Liver (tissue), 9 donors: ENCODE data around the gene TP63. TPM values are rescaled to one million over a fixed set of nuclear protein-coding genes. Genes with fewer than 3 reads are reported as not detected.

Source experiments
- DNase-seq: peaks from one replicate; pipeline ENCODE4 v3.0.0-alpha.2; 2017; ENCODE audit warnings: low spot score
- H3K27ac ChIP-seq, 2 donors: one replicate each; pipeline ENCODE4 v1.7.0; 2013; ENCODE audit warnings: inconsistent platforms in 2 of 2, low read length in 2 of 2, control low read depth in 1 of 2, low read depth in 1 of 2, mild to moderate bottlenecking in 1 of 2
- H3K27me3 ChIP-seq, 4 donors: one replicate each; pipeline versions ENCODE4 v1.6.1 to v1.7.0; 2013; ENCODE audit warnings: low read length in 3 of 4, inconsistent platforms in 1 of 4, mild to moderate bottlenecking in 1 of 4, moderate library complexity in 1 of 4; ENCODE audit not compliant: control insufficient read depth in 4 of 4, insufficient read depth in 4 of 4
- H3K36me3 ChIP-seq, 4 donors: one replicate each; pipeline versions ENCODE4 v1.6.1 to v1.7.0; 2013; ENCODE audit warnings: low read length in 3 of 4, mild to moderate bottlenecking in 3 of 4, low read depth in 1 of 4, moderate library complexity in 1 of 4; ENCODE audit not compliant: control insufficient read depth in 4 of 4, insufficient read depth in 3 of 4
- H3K4me1 ChIP-seq, 4 donors: one replicate each; pipeline versions ENCODE4 v1.6.1 to v1.7.0; 2013; ENCODE audit warnings: low read length in 3 of 4, mild to moderate bottlenecking in 3 of 4, moderate library complexity in 1 of 4; ENCODE audit not compliant: control insufficient read depth in 4 of 4, insufficient read depth in 4 of 4
- H3K4me3 ChIP-seq, 3 donors: one replicate each; pipeline versions ENCODE4 v1.6.1 to v1.7.0; 2013; ENCODE audit warnings: low read length in 3 of 3, control low read depth in 1 of 3, low read depth in 1 of 3, mild to moderate bottlenecking in 1 of 3
- H3K9ac ChIP-seq, 2 donors: one replicate each; pipeline ENCODE4 v1.7.0; 2013; ENCODE audit warnings: low read length in 2 of 2, mild to moderate bottlenecking in 2 of 2, moderate library complexity in 2 of 2, control low read depth in 1 of 2, low read depth in 1 of 2
- H3K9me3 ChIP-seq, 4 donors: one replicate each; pipeline versions ENCODE4 v1.6.1 to v1.7.0; 2013; ENCODE audit warnings: low read length in 3 of 4; ENCODE audit not compliant: control insufficient read depth in 4 of 4
- EGR1 ChIP-seq, 2 donors: IDR thresholded peaks; 2 replicates each; pipeline ENCODE4 v1.6.1; 2016 to 2018; ENCODE audit warnings: antibody characterized with exemption in 2 of 2, low read depth in 2 of 2
- FOXA1 ChIP-seq: IDR thresholded peaks from 2 replicates; pipeline ENCODE4 v1.6.1; 2016; ENCODE audit warnings: antibody characterized with exemption
- FOXA2 ChIP-seq: IDR thresholded peaks from 2 replicates; pipeline ENCODE4 v1.6.1; 2016; ENCODE audit warnings: antibody characterized with exemption
- GABPA ChIP-seq, 2 donors: IDR thresholded peaks in 1 of 2; conservative IDR thresholded peaks in 1 of 2; 2 replicates each; pipeline ENCODE4 v1.6.1; 2016; ENCODE audit warnings: antibody characterized with exemption in 2 of 2, mild to moderate bottlenecking in 1 of 2, moderate library complexity in 1 of 2
- HNF4A ChIP-seq, 2 donors: conservative IDR thresholded peaks; 2 replicates each; pipeline ENCODE4 v1.6.1; 2016; ENCODE audit warnings: antibody characterized with exemption in 2 of 2, mild to moderate bottlenecking in 2 of 2
- HNF4G ChIP-seq: IDR thresholded peaks from 2 replicates; pipeline ENCODE4 v1.6.1; 2016; ENCODE audit warnings: antibody characterized with exemption
- JUND ChIP-seq, 2 donors: IDR thresholded peaks; 2 replicates each; pipeline ENCODE4 v1.6.1; 2016; ENCODE audit warnings: antibody characterized with exemption in 2 of 2
- NR2F2 ChIP-seq: IDR thresholded peaks from 2 replicates; pipeline ENCODE4 v1.6.1; 2016; ENCODE audit warnings: antibody characterized with exemption
- RAD21 ChIP-seq, 2 donors: IDR thresholded peaks; 2 replicates each; pipeline ENCODE4 v1.6.1; 2016; ENCODE audit warnings: antibody characterized with exemption in 2 of 2, mild to moderate bottlenecking in 2 of 2
- RXRA ChIP-seq, 2 donors: IDR thresholded peaks; 2 replicates each; pipeline ENCODE4 v1.6.1; 2017 to 2018; ENCODE audit warnings: antibody characterized with exemption in 2 of 2, mild to moderate bottlenecking in 1 of 2
- SP1 ChIP-seq: IDR thresholded peaks from 2 replicates; pipeline ENCODE4 v1.6.1; 2018; ENCODE audit warnings: antibody characterized with exemption, mild to moderate bottlenecking
- TAF1 ChIP-seq: conservative IDR thresholded peaks from 2 replicates; pipeline ENCODE4 v1.6.1; 2016; ENCODE audit warnings: antibody characterized with exemption, mild to moderate bottlenecking
- YY1 ChIP-seq: IDR thresholded peaks from 2 replicates; pipeline ENCODE4 v1.6.1; 2016; ENCODE audit warnings: antibody characterized with exemption, mild to moderate bottlenecking
- WGBS: extraction: QIAGEN DNeasy Blood & Tissue Kit; methylation state at CpG from one replicate; pipeline ENCODE4 v1.1.7; 2013; 5-methylcytosine and 5-hydroxymethylcytosine counted together
- polyA plus RNA-seq, 2 donors: library from polyadenylated mRNA; stranded (reverse) in 1 of 2; unstranded in 1 of 2; fragments of 200-250 nt in 1 of 2; fragments of >200 nt in 1 of 2; fragmentation: Nextera tagmentation in 1 of 2; extraction: Ambion mirVana in 1 of 2; gene quantifications; one replicate each; pipeline versions ENCODE4 v1.2.1 to v1.2.3, GENCODE V29; 2013 to 2015
- total RNA-seq, 2 donors: library from RNA; depleted of rRNA; stranded (reverse); fragments of >200 nt; gene quantifications; one replicate each; pipeline ENCODE4 v1.2.3, GENCODE V29; 2014
- TF ChIP-seq, protein P1 (sequence below): IDR thresholded peaks from 2 replicates; pipeline ENCODE4 v1.6.1; 2016; ENCODE audit warnings: antibody characterized with exemption
- TF ChIP-seq, protein P2 (sequence below): IDR thresholded peaks from 2 replicates; pipeline ENCODE4 v1.6.1; 2016; ENCODE audit warnings: antibody characterized with exemption
- TF ChIP-seq, protein P3 (sequence below): IDR thresholded peaks from 2 replicates; pipeline ENCODE4 v1.6.1; 2016; ENCODE audit warnings: antibody characterized with exemption, mild to moderate bottlenecking
- TF ChIP-seq, protein P4 (sequence below): IDR thresholded peaks from 2 replicates; pipeline ENCODE4 v1.6.1; 2016; ENCODE audit warnings: antibody characterized with exemption
- TF ChIP-seq, protein P5 (sequence below): fragments of 150-350 bp; IDR thresholded peaks from 2 replicates; pipeline ENCODE4 v1.5.1; 2017; ENCODE audit warnings: improper control_type of control experiment, low read depth, low read length; ENCODE audit not compliant: missing input control
- donor health status: healthy.
- donor health status: healthy.
- donor health status: healthy.
- donor health status: healthy.
- donor health status: healthy.

TP63 gene
- total and polyA plus RNA-seq, 4 donors, result under 0.01 to 0.08 (median 0.05) TPM; not detected in 1

DNA sequence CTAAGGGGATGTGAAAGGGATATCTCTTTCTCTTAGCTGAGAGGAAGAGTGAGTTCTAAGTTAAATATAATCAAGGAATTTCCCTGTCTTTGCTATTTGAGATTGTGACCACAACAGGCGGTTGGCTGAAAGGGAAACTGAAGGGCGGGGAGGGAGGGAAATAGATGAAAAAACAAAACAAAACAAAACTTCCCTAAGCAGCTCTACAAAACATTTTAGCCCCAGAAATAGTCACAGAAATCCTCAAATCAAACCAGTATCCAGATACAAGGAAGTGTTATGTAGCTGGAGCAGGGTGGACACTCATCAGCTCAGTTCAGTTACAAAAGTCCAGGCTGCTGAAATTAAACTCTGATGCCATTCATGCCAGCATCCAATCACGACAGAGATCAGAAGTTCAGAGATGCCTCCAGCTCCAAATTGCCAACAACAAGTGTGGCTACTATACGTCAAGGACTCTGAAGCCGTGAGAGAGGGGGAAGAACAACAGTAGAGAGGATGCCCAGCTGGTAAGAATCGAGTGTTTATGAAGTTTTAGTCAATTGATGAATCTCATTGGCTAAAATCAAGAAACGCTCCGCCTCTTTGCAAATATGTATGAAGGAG lies 319 bp upstream of the TP63 start:
- H3K27ac ChIP-seq, result no peak overlapping the region

More for the DNA sequence above, 319 bp upstream of the TP63 start:
- TF ChIP-seq FOXA2, result no peak
- TF ChIP-seq, protein P1, sequence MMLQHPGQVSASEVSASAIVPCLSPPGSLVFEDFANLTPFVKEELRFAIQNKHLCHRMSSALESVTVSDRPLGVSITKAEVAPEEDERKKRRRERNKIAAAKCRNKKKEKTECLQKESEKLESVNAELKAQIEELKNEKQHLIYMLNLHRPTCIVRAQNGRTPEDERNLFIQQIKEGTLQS, result no peak
- TF ChIP-seq TAF1, result no peak
- no peak for TF ChIP-seq NR2F2
- TF ChIP-seq YY1, result no peak
- no peak for TF ChIP-seq JUND (IDR thresholded peaks at IDR 0.05)
- TF ChIP-seq, protein P2, sequence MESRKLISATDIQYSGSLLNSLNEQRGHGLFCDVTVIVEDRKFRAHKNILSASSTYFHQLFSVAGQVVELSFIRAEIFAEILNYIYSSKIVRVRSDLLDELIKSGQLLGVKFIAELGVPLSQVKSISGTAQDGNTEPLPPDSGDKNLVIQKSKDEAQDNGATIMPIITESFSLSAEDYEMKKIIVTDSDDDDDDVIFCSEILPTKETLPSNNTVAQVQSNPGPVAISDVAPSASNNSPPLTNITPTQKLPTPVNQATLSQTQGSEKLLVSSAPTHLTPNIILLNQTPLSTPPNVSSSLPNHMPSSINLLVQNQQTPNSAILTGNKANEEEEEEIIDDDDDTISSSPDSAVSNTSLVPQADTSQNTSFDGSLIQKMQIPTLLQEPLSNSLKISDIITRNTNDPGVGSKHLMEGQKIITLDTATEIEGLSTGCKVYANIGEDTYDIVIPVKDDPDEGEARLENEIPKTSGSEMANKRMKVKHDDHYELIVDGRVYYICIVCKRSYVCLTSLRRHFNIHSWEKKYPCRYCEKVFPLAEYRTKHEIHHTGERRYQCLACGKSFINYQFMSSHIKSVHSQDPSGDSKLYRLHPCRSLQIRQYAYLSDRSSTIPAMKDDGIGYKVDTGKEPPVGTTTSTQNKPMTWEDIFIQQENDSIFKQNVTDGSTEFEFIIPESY, result no peak
- no peak for TF ChIP-seq GABPA (IDR thresholded peaks at IDR 0.05 in 1 of 2, conservative IDR thresholded peaks at IDR 0.05 in 1 of 2)
- TF ChIP-seq HNF4G, result no peak
- TF ChIP-seq RAD21 (IDR thresholded peaks at IDR 0.05), result no peak
- no peak for TF ChIP-seq FOXA1
- TF ChIP-seq, protein P3, sequence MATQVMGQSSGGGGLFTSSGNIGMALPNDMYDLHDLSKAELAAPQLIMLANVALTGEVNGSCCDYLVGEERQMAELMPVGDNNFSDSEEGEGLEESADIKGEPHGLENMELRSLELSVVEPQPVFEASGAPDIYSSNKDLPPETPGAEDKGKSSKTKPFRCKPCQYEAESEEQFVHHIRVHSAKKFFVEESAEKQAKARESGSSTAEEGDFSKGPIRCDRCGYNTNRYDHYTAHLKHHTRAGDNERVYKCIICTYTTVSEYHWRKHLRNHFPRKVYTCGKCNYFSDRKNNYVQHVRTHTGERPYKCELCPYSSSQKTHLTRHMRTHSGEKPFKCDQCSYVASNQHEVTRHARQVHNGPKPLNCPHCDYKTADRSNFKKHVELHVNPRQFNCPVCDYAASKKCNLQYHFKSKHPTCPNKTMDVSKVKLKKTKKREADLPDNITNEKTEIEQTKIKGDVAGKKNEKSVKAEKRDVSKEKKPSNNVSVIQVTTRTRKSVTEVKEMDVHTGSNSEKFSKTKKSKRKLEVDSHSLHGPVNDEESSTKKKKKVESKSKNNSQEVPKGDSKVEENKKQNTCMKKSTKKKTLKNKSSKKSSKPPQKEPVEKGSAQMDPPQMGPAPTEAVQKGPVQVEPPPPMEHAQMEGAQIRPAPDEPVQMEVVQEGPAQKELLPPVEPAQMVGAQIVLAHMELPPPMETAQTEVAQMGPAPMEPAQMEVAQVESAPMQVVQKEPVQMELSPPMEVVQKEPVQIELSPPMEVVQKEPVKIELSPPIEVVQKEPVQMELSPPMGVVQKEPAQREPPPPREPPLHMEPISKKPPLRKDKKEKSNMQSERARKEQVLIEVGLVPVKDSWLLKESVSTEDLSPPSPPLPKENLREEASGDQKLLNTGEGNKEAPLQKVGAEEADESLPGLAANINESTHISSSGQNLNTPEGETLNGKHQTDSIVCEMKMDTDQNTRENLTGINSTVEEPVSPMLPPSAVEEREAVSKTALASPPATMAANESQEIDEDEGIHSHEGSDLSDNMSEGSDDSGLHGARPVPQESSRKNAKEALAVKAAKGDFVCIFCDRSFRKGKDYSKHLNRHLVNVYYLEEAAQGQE, result no peak
- TF ChIP-seq EGR1 (IDR thresholded peaks at IDR 0.05; ENCODE audit: low read depth in 2 of 2), result no peak
- no peak for TF ChIP-seq SP1
- TF ChIP-seq HNF4A (conservative IDR thresholded peaks at IDR 0.05), result no peak
- TF ChIP-seq, protein P4, sequence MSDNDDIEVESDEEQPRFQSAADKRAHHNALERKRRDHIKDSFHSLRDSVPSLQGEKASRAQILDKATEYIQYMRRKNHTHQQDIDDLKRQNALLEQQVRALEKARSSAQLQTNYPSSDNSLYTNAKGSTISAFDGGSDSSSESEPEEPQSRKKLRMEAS, result no peak
- no peak for TF ChIP-seq RXRA (IDR thresholded peaks at IDR 0.05)
- TF ChIP-seq, protein P5, sequence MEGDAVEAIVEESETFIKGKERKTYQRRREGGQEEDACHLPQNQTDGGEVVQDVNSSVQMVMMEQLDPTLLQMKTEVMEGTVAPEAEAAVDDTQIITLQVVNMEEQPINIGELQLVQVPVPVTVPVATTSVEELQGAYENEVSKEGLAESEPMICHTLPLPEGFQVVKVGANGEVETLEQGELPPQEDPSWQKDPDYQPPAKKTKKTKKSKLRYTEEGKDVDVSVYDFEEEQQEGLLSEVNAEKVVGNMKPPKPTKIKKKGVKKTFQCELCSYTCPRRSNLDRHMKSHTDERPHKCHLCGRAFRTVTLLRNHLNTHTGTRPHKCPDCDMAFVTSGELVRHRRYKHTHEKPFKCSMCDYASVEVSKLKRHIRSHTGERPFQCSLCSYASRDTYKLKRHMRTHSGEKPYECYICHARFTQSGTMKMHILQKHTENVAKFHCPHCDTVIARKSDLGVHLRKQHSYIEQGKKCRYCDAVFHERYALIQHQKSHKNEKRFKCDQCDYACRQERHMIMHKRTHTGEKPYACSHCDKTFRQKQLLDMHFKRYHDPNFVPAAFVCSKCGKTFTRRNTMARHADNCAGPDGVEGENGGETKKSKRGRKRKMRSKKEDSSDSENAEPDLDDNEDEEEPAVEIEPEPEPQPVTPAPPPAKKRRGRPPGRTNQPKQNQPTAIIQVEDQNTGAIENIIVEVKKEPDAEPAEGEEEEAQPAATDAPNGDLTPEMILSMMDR, result no peak
- Histone ChIP-seq H3K4me3 (no peak overlapping the region), H3K9me3 (no peaks in the 10 kb centered on the region), H3K4me1 (peaks cover 2 to 12% (median 11%) of the 10 kb centered on the region in 4 donors), H3K9ac (no peak overlapping the region), H3K27me3 (no peaks in the 10 kb centered on the region), H3K36me3 (no peaks in the 10 kb centered on the region)
- WGBS, result 64% methylated on average over 8 of the region's 8 CpGs
- DNase-seq, result no peak
